ENCODE data around the gene CFAP91. TPM values are rescaled to one million over a fixed set of nuclear protein-coding genes. Genes with fewer than 3 reads are reported as not detected.
A peak's percentile ranks its signal among the peaks of the same experiment; 100 is the strongest.
"Not testable (repeated sequence)": the region's sequence is repeated elsewhere in the genome, so short reads cannot be mapped to it uniquely, and the experiment has no call there.

The CFAP91 gene
- total RNA-seq, 1 donor from 2014 or later, result 0.92 TPM

GRCh38 chr3:119677641-119677934 lies 25.2 kb upstream of the CFAP91 start:
- DNase-seq (ENCODE audit: low read depth, low spot score), result no peak

GRCh38 chr3:119678209-119678608 lies 24.6 kb upstream of the CFAP91 start:
- not testable (repeated sequence) for DNase-seq (ENCODE audit: low read depth, low spot score)

GRCh38 chr3:119679874-119680273 lies 22.9 kb upstream of the CFAP91 start:
- DNase-seq (ENCODE audit: low read depth, low spot score), result no peak

GRCh38 chr3:119681279-119681678 lies 21.5 kb upstream of the CFAP91 start:
- no peak for DNase-seq (ENCODE audit: low read depth, low spot score)

DNA sequence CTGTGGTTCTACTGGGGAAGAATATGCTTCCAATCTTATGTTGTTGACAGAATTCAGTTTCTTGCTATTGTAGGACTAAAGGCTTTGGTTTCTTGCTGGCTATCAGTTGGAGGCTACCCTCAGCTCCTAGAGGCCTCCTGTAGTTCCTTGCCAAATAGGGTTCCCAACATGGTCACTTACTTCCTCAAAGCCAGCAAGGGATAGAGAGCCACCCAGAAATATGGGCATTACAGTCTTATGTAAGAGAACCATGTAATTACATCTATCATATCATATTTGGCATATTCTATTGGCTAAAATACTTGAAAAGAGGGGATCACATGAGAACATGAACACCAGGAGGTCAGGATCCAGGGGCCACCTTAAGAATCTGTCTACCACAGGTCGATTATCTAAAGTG lies 19.4 kb upstream of the CFAP91 start:
- no peak for DNase-seq (ENCODE audit: low read depth, low spot score)

DNA sequence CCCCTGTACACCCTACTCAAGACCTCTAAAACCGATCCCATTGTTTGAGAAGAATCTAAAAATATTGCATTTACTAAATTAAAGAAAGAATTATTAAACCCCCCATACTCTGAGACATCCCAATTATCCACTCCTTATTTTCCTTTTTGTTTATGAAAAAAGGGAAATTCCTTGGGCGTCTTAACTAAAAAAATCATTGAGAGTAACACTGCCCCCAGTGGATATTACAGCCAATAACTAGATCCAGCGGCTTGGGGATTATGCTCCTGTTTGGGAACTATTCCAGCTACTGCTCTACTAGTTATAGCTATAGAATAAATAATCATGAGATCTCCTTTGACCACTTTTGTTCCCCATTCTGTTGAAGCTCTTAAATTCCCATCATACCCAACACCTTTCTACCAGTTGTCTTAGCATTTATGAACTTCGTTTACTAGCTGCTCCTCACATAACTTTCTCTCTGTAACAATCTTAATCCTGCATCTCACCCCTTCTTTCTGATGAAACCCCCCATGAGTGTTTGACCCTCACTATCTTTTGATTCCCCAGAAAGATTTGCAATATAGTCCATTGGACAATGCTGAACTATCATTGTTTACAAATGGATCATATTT lies 12.7 kb upstream of the CFAP91 start:
- DNase-seq (ENCODE audit: low read depth, low spot score), result no peak

DNA sequence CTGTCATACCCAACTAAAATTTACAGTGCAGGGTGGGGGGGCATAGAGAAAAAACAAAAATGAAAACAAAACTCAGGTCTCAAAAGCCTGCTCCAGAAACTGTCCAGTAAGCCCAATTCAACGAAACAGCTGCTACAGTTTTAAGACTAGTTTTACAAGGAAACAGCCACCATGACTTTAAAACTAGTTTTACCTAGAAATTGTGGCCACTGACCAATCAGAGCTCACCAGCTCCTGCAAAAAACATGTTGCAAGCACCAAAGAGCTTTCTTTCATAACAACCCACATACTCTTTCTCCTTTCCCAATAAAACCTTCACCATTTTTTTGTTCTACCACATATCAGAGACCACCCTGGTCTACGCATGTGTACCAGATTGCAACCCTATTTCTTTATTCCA lies 7.3 kb upstream of the CFAP91 start:
- no peak for DNase-seq (ENCODE audit: low read depth, low spot score)

GRCh38 chr3:119697394-119697793 lies 5.4 kb upstream of the CFAP91 start:
- DNase-seq (ENCODE audit: low read depth, low spot score), result no peak

DNA sequence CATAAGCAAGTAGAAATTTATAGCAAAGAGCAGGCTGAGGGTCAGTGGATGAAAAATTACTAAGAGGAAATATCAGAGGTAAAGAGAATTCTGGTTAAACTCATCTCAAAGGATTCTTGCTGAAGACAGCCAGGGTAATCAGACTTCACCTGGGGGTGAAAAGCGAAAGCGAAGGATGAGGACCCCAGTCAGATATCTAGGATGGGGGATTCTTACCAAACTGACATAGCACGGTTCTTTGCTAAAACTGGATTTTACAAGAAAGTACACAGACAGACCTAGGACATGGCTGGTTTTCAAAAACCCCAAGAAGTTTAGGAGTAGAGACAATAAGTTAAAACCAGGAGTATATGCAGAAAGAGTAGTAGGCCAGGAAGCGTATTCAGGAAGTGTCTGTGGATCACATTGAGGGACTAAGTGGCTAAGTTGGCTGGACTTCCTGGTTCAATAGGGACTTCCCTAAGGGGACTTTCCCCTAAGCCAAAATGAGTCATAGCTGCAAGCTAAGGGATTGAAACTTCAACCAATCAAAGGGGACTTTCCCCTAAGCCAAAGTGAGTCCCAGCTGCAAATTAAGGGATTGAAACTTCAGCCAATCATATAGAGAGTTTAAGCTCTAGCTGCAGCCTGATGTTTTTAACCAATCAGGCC lies 2.4 kb upstream of the CFAP91 start:
- peak; percentile 24 for DNase-seq (ENCODE audit: low read depth, low spot score)

- DNase-seq (ENCODE audit: low read depth, low spot score), result no peak
Measured at GRCh38 chr3:119700920-119701734, 1.7 kb upstream of the CFAP91 start.

DNA sequence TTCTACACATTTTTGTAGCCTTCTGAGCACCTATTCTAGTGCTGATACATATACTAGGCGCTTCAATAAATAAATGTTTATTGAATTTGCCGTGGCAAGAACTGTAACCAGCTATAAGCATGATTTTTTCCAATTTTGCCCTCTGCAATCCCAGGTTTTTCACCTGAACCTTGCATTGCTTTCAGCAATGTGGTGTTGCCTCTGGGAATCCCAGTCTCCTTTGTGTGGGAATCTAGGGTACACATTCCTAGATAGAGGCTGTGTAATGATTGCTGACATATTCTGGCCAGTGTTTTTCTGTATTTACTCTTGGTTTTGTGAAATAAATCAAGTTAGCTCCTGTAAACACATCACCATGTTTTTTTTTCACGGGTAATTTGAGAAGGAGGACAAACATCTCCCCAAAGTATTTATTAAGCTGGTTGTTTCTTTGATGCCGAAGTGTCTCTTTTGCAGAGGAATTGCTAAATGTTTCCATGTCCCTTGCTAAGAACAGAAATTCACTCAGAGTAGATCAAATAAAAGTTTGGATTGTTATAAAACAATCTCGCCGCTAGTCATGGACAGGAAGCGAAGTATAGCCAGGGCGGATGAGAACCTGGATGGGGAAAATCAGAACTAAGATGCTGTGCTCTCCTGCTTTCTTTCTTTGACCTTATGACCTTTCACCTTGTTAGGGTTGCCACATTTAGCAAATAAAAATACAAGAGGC lies 1.2 kb downstream of the CFAP91 start:
- DNase-seq (ENCODE audit: low read depth, low spot score), result no peak

DNA sequence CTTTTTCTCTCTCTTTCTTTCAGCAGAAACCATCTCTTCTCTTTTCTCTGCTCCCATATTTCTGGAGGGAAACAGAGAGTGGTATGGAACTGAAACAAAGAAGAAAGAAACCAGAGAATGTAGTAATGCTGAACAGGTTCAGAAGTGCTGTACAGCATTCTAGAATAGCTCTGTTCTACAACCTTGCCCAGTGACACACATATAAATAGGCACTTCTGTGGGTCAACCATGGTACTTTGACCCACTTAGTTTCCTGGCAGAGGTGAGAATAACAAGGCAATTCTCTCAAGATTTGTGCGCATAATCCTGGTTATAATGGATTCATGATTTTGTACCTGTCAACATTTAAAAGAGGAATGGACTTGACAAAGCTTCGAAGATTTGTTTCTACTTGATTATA lies 12.3 kb downstream of the CFAP91 start:
- no peak for DNase-seq (ENCODE audit: low read depth, low spot score)

DNA sequence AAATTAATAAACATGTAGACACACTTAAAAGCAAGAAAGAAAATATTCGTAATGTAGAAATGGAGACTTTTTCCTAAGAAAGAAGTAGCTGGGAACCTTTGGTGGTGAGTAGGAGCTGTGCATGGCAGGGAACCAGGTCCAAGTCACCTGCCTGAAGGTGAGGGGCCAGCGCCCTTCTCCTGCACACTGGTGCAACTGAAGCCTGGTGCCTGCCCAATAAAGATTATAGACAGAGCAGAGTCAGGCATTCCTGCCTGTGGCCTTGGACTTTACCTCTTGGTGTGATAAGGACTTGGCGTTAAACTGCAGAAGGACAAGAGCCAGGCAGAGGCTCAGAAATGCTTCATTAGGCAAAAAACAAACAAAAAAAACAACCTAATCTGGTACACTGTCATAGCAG lies 14.2 kb downstream of the CFAP91 start:
- no peak for DNase-seq (ENCODE audit: low read depth, low spot score)

DNA sequence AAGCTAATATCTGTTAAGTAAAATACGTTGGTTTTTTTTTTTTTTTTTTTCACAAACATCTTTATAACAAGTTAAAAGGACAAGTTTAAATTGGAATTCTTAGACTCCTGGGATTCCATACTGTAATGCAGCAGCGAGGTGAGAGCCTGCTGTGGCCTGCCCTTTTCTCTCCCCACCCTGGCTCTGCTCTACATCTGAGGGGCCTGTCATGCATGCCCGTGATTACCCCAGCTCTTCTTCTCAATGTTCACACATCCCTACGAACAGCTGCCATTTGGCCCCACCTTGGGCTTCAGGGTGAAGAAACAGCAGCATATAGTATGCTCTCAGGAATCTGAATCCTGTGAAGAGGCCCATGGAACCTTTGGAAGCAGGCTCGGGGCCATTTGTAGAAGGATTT lies 14.7 kb downstream of the CFAP91 start:
- no peak for DNase-seq (ENCODE audit: low read depth, low spot score)

GRCh38 chr3:119723022-119723421 lies 20.2 kb downstream of the CFAP91 start:
- no peak for DNase-seq (ENCODE audit: low read depth, low spot score)

DNA sequence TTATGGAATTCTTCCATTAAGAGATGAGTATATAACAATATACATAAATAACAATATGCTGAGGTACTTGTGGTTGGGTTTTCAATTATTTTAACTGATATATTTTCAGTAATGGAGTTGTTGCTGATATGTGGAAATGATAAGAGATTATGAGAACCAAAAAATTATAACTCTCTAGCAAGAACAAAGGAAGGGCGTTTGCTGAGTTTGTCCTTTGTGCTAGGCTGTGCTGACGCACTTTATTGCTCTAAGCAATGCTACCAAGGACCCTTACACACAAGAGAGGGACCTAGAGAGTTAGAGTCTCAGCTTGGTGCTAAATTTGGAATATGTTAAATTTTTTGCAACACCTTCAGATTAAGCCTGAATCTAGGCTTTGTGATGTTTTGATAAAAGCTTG lies 24.1 kb downstream of the CFAP91 start:
- DNase-seq (ENCODE audit: low read depth, low spot score), result no peak

GRCh38 chr3:119729996-119730395 lies 27.2 kb downstream of the CFAP91 start:
- no peak for DNase-seq (ENCODE audit: low read depth, low spot score)

GRCh38 chr3:119731560-119732343 lies 28.9 kb downstream of the CFAP91 start:
- peak; percentile 24 for DNase-seq (ENCODE audit: low read depth, low spot score)

DNA sequence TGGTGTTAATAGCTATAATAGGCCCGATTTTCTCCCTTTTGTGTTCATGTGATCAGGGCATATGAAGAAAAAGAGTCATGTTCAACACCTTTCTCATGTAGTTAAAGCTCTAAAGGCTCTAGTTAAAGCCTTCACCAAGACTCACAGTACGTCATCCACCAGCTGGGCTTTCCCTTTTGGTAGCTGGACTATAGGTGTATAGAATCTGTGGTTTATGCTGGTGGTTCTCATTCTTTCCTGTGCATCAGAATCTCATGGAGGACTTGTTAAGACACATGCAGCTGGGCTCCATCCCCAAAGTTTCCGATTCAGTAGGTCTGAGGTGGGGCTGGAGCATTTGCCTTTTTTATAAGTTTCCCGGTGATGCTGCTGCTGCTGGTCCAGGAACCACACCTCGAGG lies 31.0 kb downstream of the CFAP91 start:
- no peak for DNase-seq (ENCODE audit: low read depth, low spot score)

GRCh38 chr3:119738741-119739140 lies 35.9 kb downstream of the CFAP91 start:
- no peak for DNase-seq (ENCODE audit: low read depth, low spot score)
